ENCODE measurements around the gene ZNF777.
A peak's percentile ranks its signal among the peaks of the same experiment; 100 is the strongest.

The ZNF777 gene

GRCh38 chr7:149489391-149490024 is 28.6 kb upstream of the ZNF777 start:
- peaks cover 28% of the 10 kb centered on the region for H3K36me3 ChIP-seq (ENCODE audit: control insufficient read depth, insufficient read depth, low read length)

GRCh38 chr7:149479568-149479967 is 18.7 kb upstream of the ZNF777 start:
- Histone ChIP-seq H3K4me3 (replicated peaks; ENCODE audit: low read depth, low read length) (no peak overlapping the region), H3K36me3 (ENCODE audit: control insufficient read depth, insufficient read depth, low read length) (peaks cover 30% of the 10 kb centered on the region), H3K27me3 (replicated peaks; ENCODE audit: control insufficient read depth, insufficient read depth, low read length) (no peaks in the 10 kb centered on the region)
- TF ChIP-seq CTCF (IDR thresholded peaks at IDR 0.05; ENCODE audit: insufficient read depth, low read length, poor library complexity, severe bottlenecking) = no peak
- no peak for DNase-seq (ENCODE audit: extremely low read depth, insufficient read length)

More at GRCh38 chr7:149489391-149490024, 28.6 kb upstream of the ZNF777 start:
- Histone ChIP-seq H3K27me3 (replicated peaks; ENCODE audit: control insufficient read depth, insufficient read depth, low read length) (no peaks in the 10 kb centered on the region), H3K4me3 (replicated peaks; ENCODE audit: low read depth, low read length) (no peak overlapping the region)
- peak; percentile 28 for TF ChIP-seq CTCF (IDR thresholded peaks at IDR 0.05; ENCODE audit: insufficient read depth, low read length, poor library complexity, severe bottlenecking)
- no peak for DNase-seq (ENCODE audit: extremely low read depth, insufficient read length)

GRCh38 chr7:149478754-149479153 is 17.9 kb upstream of the ZNF777 start:
- TF ChIP-seq CTCF (IDR thresholded peaks at IDR 0.05; ENCODE audit: insufficient read depth, low read length, poor library complexity, severe bottlenecking) = no peak
- no peak for DNase-seq (ENCODE audit: extremely low read depth, insufficient read length)
- Histone ChIP-seq H3K27me3 (replicated peaks; ENCODE audit: control insufficient read depth, insufficient read depth, low read length) (no peaks in the 10 kb centered on the region), H3K4me3 (replicated peaks; ENCODE audit: low read depth, low read length) (no peak overlapping the region), H3K36me3 (ENCODE audit: control insufficient read depth, insufficient read depth, low read length) (peaks cover 32% of the 10 kb centered on the region)

- Histone ChIP-seq H3K4me3 (replicated peaks; ENCODE audit: low read depth, low read length) (no peak overlapping the region), H3K27me3 (replicated peaks; ENCODE audit: control insufficient read depth, insufficient read depth, low read length) (no peaks in the 10 kb centered on the region), H3K36me3 (ENCODE audit: control insufficient read depth, insufficient read depth, low read length) (peaks cover 36% of the 10 kb centered on the region)
- DNase-seq (ENCODE audit: extremely low read depth, insufficient read length) = no peak
- TF ChIP-seq CTCF (IDR thresholded peaks at IDR 0.05; ENCODE audit: insufficient read depth, low read length, poor library complexity, severe bottlenecking) = no peak
Observed at GRCh38 chr7:149477494-149478443, 16.9 kb upstream of the ZNF777 start.

- no peak for DNase-seq (ENCODE audit: extremely low read depth, insufficient read length)
- no peaks in the 10 kb centered on the region for H3K27me3 ChIP-seq (replicated peaks; ENCODE audit: control insufficient read depth, insufficient read depth, low read length)
- H3K36me3 ChIP-seq (ENCODE audit: control insufficient read depth, insufficient read depth, low read length) = peaks cover 38% of the 10 kb centered on the region
- no peak overlapping the region for H3K4me3 ChIP-seq (replicated peaks; ENCODE audit: low read depth, low read length)
- no peak for TF ChIP-seq CTCF (IDR thresholded peaks at IDR 0.05; ENCODE audit: insufficient read depth, low read length, poor library complexity, severe bottlenecking)
Observed at GRCh38 chr7:149476791-149477190, 15.9 kb upstream of the ZNF777 start.

Measured in GM06990 (cell line).